ENCODE results near the gene ADAMTS15.

The ADAMTS15 gene

DNA sequence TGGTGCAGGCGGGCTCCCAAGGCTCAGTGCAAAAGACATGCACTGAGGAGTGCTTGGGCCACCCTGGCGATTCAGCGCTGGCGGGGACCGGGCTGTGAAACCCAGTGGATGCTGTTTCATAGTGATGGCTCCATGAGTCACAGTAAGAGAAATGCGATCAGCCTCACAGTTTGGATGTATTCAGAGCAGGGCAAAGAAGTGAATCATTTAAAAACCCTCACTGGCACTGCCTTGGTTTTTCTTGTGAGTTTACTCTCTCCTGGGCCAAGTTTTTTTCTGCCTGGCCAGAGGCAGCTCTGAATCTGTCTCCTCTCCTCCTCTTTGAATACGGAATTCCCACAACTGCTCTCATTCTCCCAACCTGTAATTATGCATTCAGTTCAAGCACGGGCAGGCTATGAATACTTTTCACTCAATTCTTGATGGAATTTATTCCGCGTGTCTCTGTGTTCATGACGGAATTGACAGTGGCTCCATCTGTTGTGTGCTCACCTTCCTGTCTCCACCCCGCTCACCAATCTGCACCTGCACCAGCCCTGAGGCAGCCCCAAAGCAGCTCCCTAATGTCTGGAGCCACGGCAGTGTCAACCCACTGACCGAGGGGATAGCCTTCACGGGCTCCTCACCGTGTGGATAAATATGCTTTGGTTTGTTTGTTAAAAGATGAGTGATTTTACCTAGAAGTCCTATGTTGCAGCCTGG, 34.9 kb upstream of the ADAMTS15 start:
- no peak for DNase-seq

DNA sequence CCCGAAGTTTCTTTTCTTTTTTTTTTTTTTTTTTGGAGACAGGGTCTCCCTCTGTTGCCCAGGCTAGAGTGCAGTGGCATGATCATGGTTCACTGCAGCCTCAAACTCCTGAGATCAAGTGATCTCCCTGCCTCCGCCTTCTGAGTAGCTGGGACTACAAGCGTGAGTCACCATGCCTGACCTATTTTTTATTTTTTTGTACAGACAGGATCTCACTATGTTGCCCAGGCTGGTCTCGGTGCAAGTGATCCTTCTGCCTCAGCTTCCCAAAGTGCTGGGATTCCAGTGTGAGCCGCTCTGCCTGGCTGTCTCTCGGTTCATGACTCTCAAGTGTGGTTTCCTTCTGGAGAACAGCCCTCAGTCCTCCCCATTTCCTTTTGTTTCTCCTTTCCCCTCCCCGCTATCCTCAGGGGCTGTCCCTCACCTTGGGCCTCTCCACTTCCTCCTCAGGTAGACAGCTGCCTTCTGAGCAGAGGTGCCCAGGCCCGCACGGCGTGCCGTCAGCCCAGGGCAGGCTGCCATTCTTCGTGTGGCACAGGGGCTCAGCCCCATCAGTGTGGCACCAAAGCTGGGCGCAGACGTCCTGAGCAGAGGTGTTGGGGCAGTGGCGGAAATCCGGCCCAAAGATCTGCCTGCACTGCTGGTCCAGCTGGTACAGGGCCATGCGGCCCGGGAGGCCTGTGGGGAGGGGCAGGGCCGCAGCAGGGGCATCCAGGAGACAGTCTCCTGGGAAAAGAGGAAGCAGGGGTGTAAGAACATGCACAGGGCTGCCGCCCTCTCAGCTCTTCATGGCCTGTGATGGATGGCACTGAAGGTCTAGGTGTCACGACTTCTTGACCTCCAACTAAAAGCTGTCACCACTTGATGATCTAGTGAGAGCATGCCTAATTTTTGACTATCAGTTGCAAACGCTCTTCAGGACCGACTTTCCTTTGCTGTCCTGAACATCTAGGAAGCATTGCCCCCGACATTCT, 34.1 kb upstream of the ADAMTS15 start:
- no peak for DNase-seq

More for the DNA sequence above, 34.9 kb upstream of the ADAMTS15 start:
- TF ChIP-seq GATA1 (IDR thresholded peaks at IDR 0.05; ENCODE audit: low read depth, low read length): no peak
- TF ChIP-seq POLR2A (IDR thresholded peaks at IDR 0.05; ENCODE audit: low read length): no peak

DNA sequence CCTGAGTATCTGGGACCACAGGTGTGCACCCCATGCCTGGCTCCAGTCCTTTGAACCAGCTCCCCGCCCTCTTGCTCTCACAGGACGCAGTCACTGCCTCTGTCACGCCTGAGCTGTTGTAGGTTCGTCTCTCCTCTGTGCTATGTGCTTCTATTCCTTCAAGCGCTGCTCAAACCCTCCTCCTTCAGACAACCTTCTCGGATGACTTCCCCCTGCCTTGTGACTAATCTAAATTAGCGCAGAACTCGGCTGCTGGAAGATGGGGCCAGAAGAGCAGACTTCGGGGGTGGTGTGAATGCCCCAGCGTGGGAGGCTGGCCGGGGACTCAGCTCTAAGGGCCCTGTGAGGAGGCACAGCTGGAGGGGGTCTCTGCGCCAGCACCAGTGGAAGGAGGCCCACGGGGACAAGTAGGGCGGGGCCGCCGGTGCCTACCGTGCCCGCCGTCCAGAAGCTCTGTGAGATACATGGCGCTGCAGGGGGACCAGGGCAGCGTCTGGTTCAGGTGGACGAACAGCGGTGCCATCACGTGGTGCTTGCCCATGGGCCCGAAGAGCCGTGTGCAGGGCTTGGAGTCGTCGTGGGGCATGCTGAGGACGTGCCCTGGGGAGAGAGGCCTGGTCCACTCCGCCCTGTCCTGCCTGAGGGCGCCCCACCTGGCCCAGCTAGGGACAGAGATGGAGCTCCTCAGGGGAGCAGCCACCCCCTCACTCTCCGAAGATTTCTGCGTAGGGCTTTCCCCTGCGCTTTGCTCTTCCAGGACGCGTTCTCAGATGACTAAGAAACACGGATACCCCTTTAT, 32.5 kb upstream of the ADAMTS15 start:
- TF ChIP-seq POLR2A (IDR thresholded peaks at IDR 0.05; ENCODE audit: low read length) (no peak), GATA1 (IDR thresholded peaks at IDR 0.05; ENCODE audit: low read depth, low read length) (no peak)
- DNase-seq: no peak

More for the DNA sequence above, 34.1 kb upstream of the ADAMTS15 start:
- no peak for TF ChIP-seq POLR2A (IDR thresholded peaks at IDR 0.05; ENCODE audit: low read length)
- no peak for TF ChIP-seq GATA1 (IDR thresholded peaks at IDR 0.05; ENCODE audit: low read depth, low read length)

DNA sequence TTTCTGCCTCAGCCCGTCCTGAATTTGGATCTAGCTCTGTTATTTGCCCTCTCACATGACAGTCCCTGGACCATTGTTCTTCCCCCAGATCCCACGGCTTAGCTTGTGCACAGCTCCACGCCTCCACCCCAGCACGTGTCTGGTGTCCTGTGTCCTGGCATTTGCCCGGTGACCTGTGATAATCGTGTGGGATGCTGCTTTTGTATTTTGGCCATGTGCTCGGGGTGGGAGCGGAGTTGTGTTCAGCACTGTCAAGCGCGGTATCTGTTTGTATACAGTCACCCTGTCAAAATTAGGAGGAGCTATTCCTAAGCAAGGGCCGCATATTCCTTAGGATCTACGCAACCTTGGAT, 31.9 kb upstream of the ADAMTS15 start:
- TF ChIP-seq POLR2A (IDR thresholded peaks at IDR 0.05; ENCODE audit: low read length) (no peak), GATA1 (IDR thresholded peaks at IDR 0.05; ENCODE audit: low read depth, low read length) (no peak)

DNA sequence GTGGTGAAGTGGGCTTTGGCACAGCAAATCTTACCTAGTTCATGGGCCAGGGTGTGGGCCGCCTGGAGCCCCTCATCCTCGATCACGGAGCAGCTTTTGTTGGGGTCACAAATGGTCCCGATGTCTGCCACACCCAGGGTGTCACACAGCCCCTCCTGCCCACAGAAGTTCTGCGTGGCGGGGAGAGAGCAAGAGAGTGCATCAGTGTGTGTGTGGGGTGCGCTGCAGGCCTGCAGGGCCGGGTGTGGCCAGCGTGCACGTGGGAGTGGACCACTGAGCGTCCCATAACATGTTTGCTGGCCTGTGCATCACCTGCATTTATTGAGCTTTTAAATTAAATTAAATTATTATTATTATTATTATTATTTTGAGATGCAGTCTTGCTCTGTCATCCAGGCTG, 31.5 kb upstream of the ADAMTS15 start:
- no peak for DNase-seq
- TF ChIP-seq GATA1 (IDR thresholded peaks at IDR 0.05; ENCODE audit: low read depth, low read length) (no peak), POLR2A (IDR thresholded peaks at IDR 0.05; ENCODE audit: low read length) (no peak)

More for the DNA sequence above, 31.9 kb upstream of the ADAMTS15 start:
- DNase-seq: no peak

DNA sequence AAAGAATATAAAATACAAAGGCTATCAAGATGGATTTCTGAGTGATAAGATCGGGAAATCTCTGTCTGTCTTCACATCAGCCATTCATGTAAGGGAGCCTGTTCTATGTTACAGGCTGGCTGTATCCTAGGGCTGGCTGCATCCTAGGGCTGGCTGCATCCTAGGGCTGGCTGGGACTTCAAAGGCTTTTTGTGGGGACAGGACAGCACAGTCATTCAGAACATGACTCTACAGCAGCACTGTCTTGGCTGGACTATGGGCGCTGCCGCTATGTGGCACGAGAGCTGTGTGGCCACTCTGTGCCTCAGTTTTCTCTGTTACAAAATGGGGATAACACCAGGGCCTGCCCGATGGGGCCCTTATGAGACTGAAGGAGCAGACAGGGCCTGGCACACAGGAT, 30.2 kb upstream of the ADAMTS15 start:
- DNase-seq: no peak
- no peak for TF ChIP-seq GATA1 (IDR thresholded peaks at IDR 0.05; ENCODE audit: low read depth, low read length)
- TF ChIP-seq POLR2A (IDR thresholded peaks at IDR 0.05; ENCODE audit: low read length): no peak

DNA sequence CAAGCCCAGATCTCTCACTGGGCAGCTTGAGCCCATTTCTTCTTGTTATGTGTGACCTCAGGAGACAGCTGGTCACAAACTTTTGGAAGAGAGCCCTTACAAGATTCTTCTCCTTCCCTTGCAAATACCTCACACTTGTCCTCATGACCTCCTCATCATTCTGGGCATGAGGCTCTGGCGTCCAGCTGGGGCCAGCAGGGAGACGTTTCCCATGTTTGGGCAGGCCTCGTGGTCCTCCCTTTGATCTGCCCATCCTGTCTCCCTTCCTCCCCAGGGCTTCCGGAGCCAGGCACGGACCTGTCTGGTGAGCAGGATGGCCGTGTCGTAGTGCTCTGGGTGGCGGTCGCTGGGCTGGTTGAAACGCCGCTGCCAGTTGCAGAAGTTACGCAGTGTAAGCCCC, 29.7 kb upstream of the ADAMTS15 start:
- no peak for DNase-seq
- TF ChIP-seq GATA1 (IDR thresholded peaks at IDR 0.05; ENCODE audit: low read depth, low read length) (no peak), POLR2A (IDR thresholded peaks at IDR 0.05; ENCODE audit: low read length) (no peak)

DNA sequence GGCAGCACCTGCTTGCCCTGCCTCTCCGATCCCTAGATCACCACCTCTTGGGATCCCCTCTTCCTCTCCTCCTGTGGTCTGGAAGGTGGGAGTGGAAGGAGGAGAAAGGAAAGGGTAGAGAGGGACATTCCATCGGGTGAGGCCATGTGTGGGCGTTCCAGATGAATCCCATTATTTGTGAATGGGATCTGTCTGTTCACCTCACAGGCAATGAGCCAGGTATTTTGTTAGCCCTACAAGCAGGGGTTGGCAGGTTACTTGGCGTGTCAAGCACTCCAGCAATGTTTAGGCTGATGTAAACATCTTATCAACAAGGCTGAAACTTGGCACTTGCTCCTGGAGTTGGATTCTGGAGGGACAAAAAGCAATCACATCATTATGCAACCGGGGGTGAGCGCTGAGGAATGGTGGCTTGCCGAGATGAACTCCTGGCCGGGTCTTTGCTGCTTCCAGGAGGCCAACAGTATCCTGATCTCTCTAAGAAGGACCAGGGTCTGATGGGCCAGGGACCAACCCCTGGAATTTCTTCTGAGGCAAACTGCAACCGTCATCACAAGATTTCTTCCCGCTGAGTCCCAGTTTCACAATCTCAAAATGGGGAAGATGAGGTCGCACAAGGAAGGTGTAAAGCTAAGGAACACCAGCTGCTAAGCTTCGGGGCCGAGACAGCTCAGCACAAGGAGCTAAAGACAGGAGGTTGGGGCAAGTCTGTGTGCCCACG, 27.8 kb upstream of the ADAMTS15 start:
- TF ChIP-seq GATA1 (IDR thresholded peaks at IDR 0.05; ENCODE audit: low read depth, low read length) (no peak), POLR2A (IDR thresholded peaks at IDR 0.05; ENCODE audit: low read length) (no peak)
- DNase-seq: no peak

DNA sequence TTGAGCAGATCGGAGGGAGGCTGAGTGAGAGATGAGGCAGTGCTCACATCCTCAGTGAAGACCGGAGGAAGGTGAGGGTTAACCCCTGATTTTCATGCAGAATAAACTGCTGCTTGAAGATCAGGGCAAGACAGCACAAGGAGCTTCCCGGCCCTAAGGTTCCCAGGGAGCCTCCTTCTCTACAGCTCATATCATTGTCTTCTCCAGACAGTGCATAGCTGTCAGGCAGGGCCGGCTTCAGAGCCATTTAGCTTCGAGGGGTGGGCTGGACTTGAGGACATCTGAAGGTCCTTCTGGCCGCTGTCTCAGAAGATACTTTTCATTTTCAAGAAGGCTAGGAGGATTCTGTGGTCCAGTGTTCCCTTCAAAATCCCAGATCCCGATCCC, 27.3 kb upstream of the ADAMTS15 start:
- DNase-seq: no peak
- TF ChIP-seq POLR2A (IDR thresholded peaks at IDR 0.05; ENCODE audit: low read length) (no peak), GATA1 (IDR thresholded peaks at IDR 0.05; ENCODE audit: low read depth, low read length) (no peak)

DNA sequence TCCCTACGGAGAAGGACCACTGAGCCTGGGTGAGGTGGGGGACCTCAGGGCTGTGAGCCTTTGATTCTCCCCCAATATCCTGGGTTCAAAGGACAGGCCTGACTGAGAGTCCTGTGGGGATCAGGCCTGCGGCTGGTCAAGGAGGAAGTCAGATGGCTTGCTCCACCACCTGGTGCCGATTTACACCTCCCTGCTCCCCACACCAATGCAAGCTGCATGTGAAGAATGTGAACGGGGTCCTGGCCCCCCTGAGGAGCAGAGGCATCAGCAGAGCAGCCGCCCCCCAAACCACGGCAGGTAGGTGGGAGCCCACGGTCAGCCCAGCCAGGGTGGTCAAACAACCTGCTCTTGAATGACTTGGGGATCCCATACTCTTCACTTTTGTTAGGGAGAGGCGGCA, 26.7 kb upstream of the ADAMTS15 start:
- DNase-seq: no peak
- no peak for TF ChIP-seq POLR2A (IDR thresholded peaks at IDR 0.05; ENCODE audit: low read length)
- no peak for TF ChIP-seq GATA1 (IDR thresholded peaks at IDR 0.05; ENCODE audit: low read depth, low read length)

DNA sequence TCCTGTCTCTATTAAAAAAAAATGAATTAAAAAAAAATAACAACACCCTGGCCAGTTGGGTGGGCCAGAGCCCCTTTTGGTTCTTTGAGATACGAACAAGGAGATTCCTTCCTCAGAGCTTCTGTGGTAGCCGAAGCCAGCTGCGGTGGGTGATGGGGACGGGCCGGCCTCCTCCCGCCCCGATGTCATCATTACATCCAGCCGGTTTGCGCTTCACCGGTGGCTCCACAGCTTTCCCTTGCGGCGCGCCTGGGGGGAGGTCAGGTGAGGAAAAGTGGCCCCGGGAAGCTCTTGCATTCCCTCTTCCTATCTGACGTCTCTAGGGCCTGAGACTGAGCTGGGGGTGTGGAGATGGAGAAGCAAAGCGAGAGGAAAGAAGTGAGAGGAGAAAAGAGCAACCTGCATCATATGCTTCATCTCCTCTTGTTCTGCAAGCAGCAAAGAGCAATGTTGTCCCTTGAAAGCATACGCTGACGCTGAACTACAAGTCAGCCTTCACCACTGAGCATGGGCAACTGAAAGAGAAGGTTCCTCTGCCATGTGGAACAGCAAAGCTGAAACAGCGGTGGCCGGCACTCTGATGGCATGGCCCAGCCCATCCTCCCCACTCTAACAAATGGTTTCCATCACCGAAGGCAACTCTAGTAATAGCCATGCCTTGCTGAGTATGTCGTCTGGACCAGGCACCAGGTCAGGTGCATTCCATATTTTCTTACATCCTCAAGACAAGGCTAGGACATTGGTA, 26.0 kb upstream of the ADAMTS15 start:
- no peak for DNase-seq
- TF ChIP-seq POLR2A (IDR thresholded peaks at IDR 0.05; ENCODE audit: low read length) (no peak), GATA1 (IDR thresholded peaks at IDR 0.05; ENCODE audit: low read depth, low read length) (no peak)

DNA sequence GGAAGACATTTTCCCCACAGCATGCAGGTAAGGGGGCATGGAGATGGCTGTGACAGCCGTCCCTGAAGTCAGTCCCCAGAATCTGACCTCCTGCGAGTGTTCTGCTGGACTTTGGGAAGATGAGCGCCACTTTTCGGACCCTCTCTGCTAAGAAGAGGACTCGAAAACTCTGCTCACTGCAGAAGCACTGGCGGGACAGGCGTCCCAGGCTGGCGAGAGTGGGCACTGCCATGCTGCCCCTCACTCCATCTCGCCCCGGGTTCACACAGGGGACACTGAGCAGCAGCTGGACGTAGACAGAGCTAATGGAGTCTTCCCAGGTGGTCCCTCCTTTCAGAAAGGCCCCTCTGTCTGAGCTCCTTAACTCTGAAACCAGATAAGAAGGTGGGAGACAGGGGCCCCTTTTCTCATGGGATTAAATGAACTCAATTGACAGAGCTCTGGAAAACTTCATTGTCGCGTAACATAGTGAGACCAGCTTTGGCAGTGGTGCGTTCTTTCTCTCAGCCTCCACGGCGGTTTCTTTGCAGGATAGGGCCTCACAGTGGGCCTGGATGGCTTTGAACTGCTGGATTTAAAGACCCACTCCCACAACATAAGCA, 24.8 kb upstream of the ADAMTS15 start:
- TF ChIP-seq GATA1 (IDR thresholded peaks at IDR 0.05; ENCODE audit: low read depth, low read length): no peak
- no peak for TF ChIP-seq POLR2A (IDR thresholded peaks at IDR 0.05; ENCODE audit: low read length)
- DNase-seq: no peak
